Endothelial cell of umbilical vein (primary cell): ENCODE data around the gene ZFX. TPM values are rescaled to one million over a fixed set of nuclear protein-coding genes. Genes with fewer than 3 reads are reported as not detected.

Experiments used
- BruUV-seq: library from RNA; stranded (reverse); fragments of 400-500 nt; replicated peaks from 2 replicates; lab custom pipeline; 2021; lab: Mats Ljungman, UMichigan
- CTCF ChIA-PET: fragments of 300-600, 350-600 bp; sonication (Branson Sonifier 250); formaldehyde crosslinking; loops from one replicate; lab custom pipeline; 2021; ENCODE audit warnings: antibody characterized with exemption, inconsistent platforms; lab: Charles Lee
- POLR2A ChIA-PET: fragments of 300-600, 350-600 bp; sonication (Branson Sonifier 250); formaldehyde crosslinking; loops from one replicate; lab custom pipeline; 2021; ENCODE audit warnings: antibody characterized with exemption, inconsistent platforms; lab: Charles Lee
- DNase-seq: peaks from one replicate; pipeline ENCODE4 v3.0.0-alpha.2; 2011; ENCODE audit warnings: low read depth, low spot score
- FAIRE-seq: peaks from 2 replicates; lab custom pipeline; 2011; peaks lifted over from hg19 to GRCh38; lab: Jason Lieb, UNC
- H2AFZ ChIP-seq: 2 replicates; pipeline ENCODE4 v1.6.0; 2012; ENCODE audit warnings: low read depth, low read length, control low read depth, inconsistent platforms
- H3K27ac ChIP-seq: 2 replicates; pipeline ENCODE4 v1.5.1; 2011; ENCODE audit warnings: low read depth, mild to moderate bottlenecking, control low read depth, low read length, moderate library complexity; ENCODE audit not compliant: insufficient read depth
- H3K27me3 ChIP-seq, 2 experiments: 2 replicates each; pipeline versions ENCODE4 v1.6.0 to v1.6.1; 2011; ENCODE audit warnings: low read length in 2 of 2, mixed read lengths in 1 of 2; ENCODE audit not compliant: control insufficient read depth in 2 of 2, insufficient read depth in 2 of 2
- H3K36me3 ChIP-seq, 2 experiments: 2 replicates in 1 of 2; 3 replicates in 1 of 2; pipeline ENCODE4 v1.5.1; 2011; ENCODE audit warnings: low read length in 2 of 2, mild to moderate bottlenecking in 1 of 2, moderate library complexity in 1 of 2; ENCODE audit not compliant: control insufficient read depth in 2 of 2, insufficient read depth in 2 of 2; ENCODE audit errors: extremely low read depth in 1 of 2
- H3K4me1 ChIP-seq: 3 replicates; pipeline ENCODE4 v1.5.1; 2011; ENCODE audit warnings: mild to moderate bottlenecking, low read length; ENCODE audit not compliant: control insufficient read depth, insufficient read depth; ENCODE audit errors: extremely low read depth
- H3K4me2 ChIP-seq: 2 replicates; pipeline ENCODE4 v1.6.1; 2011; ENCODE audit warnings: low read length, control low read depth, mixed read lengths; ENCODE audit not compliant: insufficient read depth
- H3K4me3 ChIP-seq, 3 experiments: fragments of 200-600 bp in 1 of 3; sonication (generic), shearing (Covaris generic) in 1 of 3; replicated peaks in 1 of 3; 2 replicates each; pipeline ENCODE4 v1.5.1; 2011 to 2016; ENCODE audit warnings: control low read depth in 3 of 3, low read length in 3 of 3, mild to moderate bottlenecking in 2 of 3, inconsistent platforms in 1 of 3, low read depth in 1 of 3, moderate library complexity in 1 of 3; ENCODE audit not compliant: insufficient read depth in 1 of 3
- H3K79me2 ChIP-seq: 2 replicates; pipeline ENCODE4 v1.6.0; 2012; ENCODE audit warnings: low read length, inconsistent platforms; ENCODE audit not compliant: control insufficient read depth, insufficient read depth
- H3K9ac ChIP-seq: replicated peaks from 2 replicates; pipeline ENCODE3; 2011; ENCODE audit warnings: low read length, control low read depth; ENCODE audit not compliant: insufficient read depth; ENCODE audit errors: extremely low read depth
- H3K9me1 ChIP-seq: replicated peaks from 3 replicates; pipeline ENCODE4 v1.6.0; 2011; ENCODE audit warnings: mild to moderate bottlenecking, low read length; ENCODE audit not compliant: control insufficient read depth, insufficient read depth; ENCODE audit errors: extremely low read depth
- H3K9me3 ChIP-seq: replicated peaks from 2 replicates; pipeline ENCODE4 v1.5.1; 2012; ENCODE audit warnings: low read length, inconsistent platforms; ENCODE audit not compliant: control insufficient read depth, insufficient read depth
- H4K20me1 ChIP-seq: replicated peaks from 2 replicates; pipeline ENCODE3; 2011; ENCODE audit warnings: mild to moderate bottlenecking, low read length; ENCODE audit not compliant: control insufficient read depth, insufficient read depth; ENCODE audit errors: extremely low read depth
- CTCF ChIP-seq, 2 donors: IDR thresholded peaks; 1 replicate in 1 of 2; 2 replicates in 1 of 2; pipeline ENCODE4 v1.5.1; 2011; ENCODE audit warnings: low read length in 2 of 2, mild to moderate bottlenecking in 2 of 2, moderate library complexity in 2 of 2, control low read depth in 1 of 2, inconsistent platforms in 1 of 2, low read depth in 1 of 2; ENCODE audit not compliant: insufficient read depth in 1 of 2; ENCODE audit errors: extremely low read depth in 1 of 2
- EZH2 ChIP-seq: IDR thresholded peaks from 2 replicates; pipeline ENCODE4 v1.6.1; 2012; ENCODE audit warnings: borderline replicate concordance, low read depth, mild to moderate bottlenecking, moderate library complexity, low read length, inconsistent platforms; ENCODE audit not compliant: severe bottlenecking
- FOS ChIP-seq: IDR thresholded peaks from 2 replicates; pipeline ENCODE4 v1.6.1; 2011; ENCODE audit warnings: mild to moderate bottlenecking, low read length, moderate library complexity, borderline replicate concordance; ENCODE audit not compliant: insufficient read depth
- GATA2 ChIP-seq: IDR thresholded peaks from 2 replicates; pipeline ENCODE4 v1.7.0; 2011; ENCODE audit warnings: low read depth, mild to moderate bottlenecking, moderate library complexity, mixed read lengths, low read length; ENCODE audit not compliant: insufficient read length, insufficient read depth
- JUN ChIP-seq: IDR thresholded peaks from 2 replicates; pipeline ENCODE4 v1.6.1; 2011; ENCODE audit warnings: borderline replicate concordance, low read depth; ENCODE audit not compliant: insufficient read length, insufficient read depth
- MAX ChIP-seq: IDR thresholded peaks from 2 replicates; pipeline ENCODE4 v1.6.1; 2011; ENCODE audit not compliant: insufficient read depth, insufficient read length
- MYC ChIP-seq: IDR thresholded peaks from one replicate; pipeline ENCODE4 v1.6.1; 2011; ENCODE audit warnings: mild to moderate bottlenecking, low read depth, low read length
- POLR2A ChIP-seq: IDR thresholded peaks from 2 replicates; pipeline ENCODE4 v1.6.1; 2012; ENCODE audit warnings: low read depth, mild to moderate bottlenecking, control low read depth, low read length
- POLR2AphosphoS5 ChIP-seq: IDR thresholded peaks from 2 replicates; pipeline ENCODE4 v1.6.1; 2012; ENCODE audit warnings: low read depth, mild to moderate bottlenecking, control low read depth, low read length, moderate library complexity; ENCODE audit not compliant: insufficient read depth
- dilution Hi-C: fragments of 300-500 bp; cut with MboI; formaldehyde crosslinking; loops from one replicate; pipeline ENCODE4 v1.15.0; 2019; ENCODE audit warnings: low sequenced_read_pairs; ENCODE audit not compliant: extremely low pct_ligation_motif_present
- intact Hi-C: fragments of 100-400 bp; cut with micrococcal nuclease; formaldehyde crosslinking; loops from one replicate; pipeline ENCODE4 v1.10.0; 2022
- polyA plus RNA-seq, 4 experiments: library from polyadenylated mRNA; depleted of rRNA in 3 of 4; stranded (reverse) in 3 of 4; unstranded in 1 of 4; fragments of >200 nt; gene quantifications; 2 replicates each; pipeline versions ENCODE4 v1.2.1 to v1.2.3, GENCODE V29; 2011 to 2012; ENCODE audit warnings: missing spikeins in 1 of 4
- total RNA-seq: library from RNA; stranded (reverse); gene quantifications from 2 replicates; pipeline ENCODE4 v1.2.3, GENCODE V29; 2021

The ZFX gene
- total and polyA plus RNA-seq, 2 donors (not counting 3 experiments of a cell fraction or from before 2014, with no cell fraction given), result 11.4 to 34.1 TPM

- dilution Hi-C loops, result no loop called here
- no peaks in the 10 kb centered on the region for H3K4me1 ChIP-seq
- H3K9ac ChIP-seq, result no peak overlapping the region
- POLR2A ChIA-PET, result no interaction called here
- DNase-seq, result no peak
- no peaks in the 10 kb centered on the region for H3K36me3 ChIP-seq
- H3K27ac ChIP-seq, result no peak overlapping the region
- no peaks in the 10 kb centered on the region for H3K9me1 ChIP-seq
- no peaks in the 10 kb centered on the region for H3K79me2 ChIP-seq
- H3K27me3 ChIP-seq, result no peaks in the 10 kb centered on the region
- no peak for TF ChIP-seq JUN
- TF ChIP-seq GATA2, result no peak
- no peak for TF ChIP-seq FOS
- no TSS peak for BruUV-seq
- H2AFZ ChIP-seq, result no peak overlapping the region
- no peak for FAIRE-seq
- intact Hi-C loops, result no loop called here
- no peaks in the 10 kb centered on the region for H3K9me3 ChIP-seq
- CTCF ChIA-PET, result interaction anchor here (1.0 kb wide), 1 partner anchor 31 kb away, joined by 3 read pairs; no protein-coding TSS in a partner anchor
- no peak overlapping the region for H3K4me2 ChIP-seq
- H3K4me3 ChIP-seq, result no peak overlapping the region
- no peaks in the 10 kb centered on the region for H4K20me1 ChIP-seq
These were observed 24.4 kb upstream of the ZFX start for GRCh38 chrX:24125028-24125612.

- ChIA-PET POLR2A (no interaction called here), CTCF (no interaction called here)
- no peaks in the 10 kb centered on the region for H3K9me3 ChIP-seq
- no peak overlapping the region for H3K9ac ChIP-seq
- no peak overlapping the region for H3K27ac ChIP-seq
- TF ChIP-seq FOS (no peak), JUN (no peak), POLR2A (no peak), EZH2 (no peak), POLR2AphosphoS5 (no peak), GATA2 (no peak), CTCF (IDR thresholded peaks at IDR 0.05; ENCODE audit: extremely low read depth in 1 of 2, insufficient read depth in 1 of 2, low read depth in 1 of 2, low read length in 2 of 2) (no peak), MYC (no peak), MAX (no peak)
- H3K79me2 ChIP-seq, result no peaks in the 10 kb centered on the region
- no TSS peak for BruUV-seq
- no peaks in the 10 kb centered on the region for H3K4me1 ChIP-seq
- H3K36me3 ChIP-seq, result no peaks in the 10 kb centered on the region
- intact Hi-C loops, result no loop called here
- DNase-seq (no peak), FAIRE-seq (no peak)
- no peaks in the 10 kb centered on the region for H3K9me1 ChIP-seq
- no peak overlapping the region for H3K4me2 ChIP-seq
- no peaks in the 10 kb centered on the region for H4K20me1 ChIP-seq
- dilution Hi-C loops, result no loop called here
- no peaks in the 10 kb centered on the region for H3K27me3 ChIP-seq
- no peak overlapping the region for H2AFZ ChIP-seq
- H3K4me3 ChIP-seq, result no peak overlapping the region
These were observed 18.1 kb upstream of the ZFX start for GRCh38 chrX:24131476-24131875.
